IMR-90 (cell line): Measurements from ENCODE around the gene PLA2G3. TPM values are rescaled to one million over a fixed set of nuclear protein-coding genes. Genes with fewer than 3 reads are reported as not detected.

ENCODE experiments used
- ATAC-seq: fragments of 200-7000 bp; cut with Tn5 transposase; 2 replicates; pipeline ENCODE4 v1.9.1; 2020; ENCODE audit warnings: low read depth, mild to moderate bottlenecking, moderate library complexity
- BruUV-seq: library from RNA; stranded (reverse); fragments of 400-500 nt; replicated peaks from 2 replicates; lab custom pipeline; 2021; lab: Mats Ljungman, UMichigan
- CTCF ChIA-PET: fragments of 300-600 bp; formaldehyde crosslinking; extraction: SDS; loops from one replicate; lab custom pipeline; 2021; ENCODE audit warnings: antibody characterized with exemption; lab: Yijun Ruan, JAX
- POLR2A ChIA-PET: fragments of 300-600 bp; sonication (Branson Sonifier 250); formaldehyde crosslinking; loops from one replicate; lab custom pipeline; 2022; ENCODE audit warnings: antibody characterized with exemption; ENCODE audit not compliant: unreplicated experiment; lab: Charles Lee
- DNase-seq: peaks from one replicate; pipeline ENCODE4 v3.0.0; 2013
- H2AFZ ChIP-seq: replicated peaks from 2 replicates; pipeline ENCODE3; 2013; ENCODE audit warnings: low read length, mild to moderate bottlenecking; ENCODE audit not compliant: poor library complexity
- H2AK5ac ChIP-seq: 2 replicates; pipeline ENCODE4 v1.6.1; 2013; ENCODE audit warnings: low read depth, low read length, inconsistent platforms
- H2AK9ac ChIP-seq: replicated peaks from 2 replicates; pipeline ENCODE3; 2013; ENCODE audit warnings: mild to moderate bottlenecking, low read depth, low read length, moderate library complexity; ENCODE audit not compliant: poor library complexity
- H2BK120ac ChIP-seq: 2 replicates; pipeline ENCODE4 v1.6.1; 2013; ENCODE audit warnings: low read depth, low read length, inconsistent platforms
- H2BK15ac ChIP-seq: 3 replicates; pipeline ENCODE4 v1.6.1; 2013; ENCODE audit warnings: low read depth, low read length, inconsistent platforms
- H2BK20ac ChIP-seq: 2 replicates; pipeline ENCODE4 v1.6.1; 2013; ENCODE audit warnings: low read depth, mild to moderate bottlenecking, inconsistent platforms, low read length, moderate library complexity
- H2BK5ac ChIP-seq: 2 replicates; pipeline ENCODE4 v1.6.1; 2013; ENCODE audit warnings: mild to moderate bottlenecking, low read depth, low read length, inconsistent platforms; ENCODE audit not compliant: poor library complexity, severe bottlenecking
- H3K14ac ChIP-seq: replicated peaks from 2 replicates; pipeline ENCODE4 v1.6.1; 2013; ENCODE audit warnings: low read depth, low read length, inconsistent platforms
- H3K18ac ChIP-seq: 2 replicates; pipeline ENCODE4 v1.6.1; 2013; ENCODE audit warnings: low read depth, low read length, control low read depth
- H3K23ac ChIP-seq: 2 replicates; pipeline ENCODE4 v1.6.1; 2013; ENCODE audit warnings: low read depth, low read length, inconsistent platforms
- H3K27ac ChIP-seq: 2 replicates; pipeline ENCODE4 v1.5.1; 2013; ENCODE audit warnings: mild to moderate bottlenecking, control low read depth, low read length; ENCODE audit not compliant: insufficient read depth
- H3K27me3 ChIP-seq: 2 replicates; pipeline ENCODE4 v1.6.1; 2013; ENCODE audit warnings: low read length; ENCODE audit not compliant: control insufficient read depth, insufficient read depth
- H3K36me3 ChIP-seq: 2 replicates; pipeline ENCODE4 v1.6.1; 2013; ENCODE audit warnings: low read length, mixed read lengths; ENCODE audit not compliant: control insufficient read depth, insufficient read depth
- H3K4ac ChIP-seq: 2 replicates; pipeline ENCODE4 v1.6.1; 2013; ENCODE audit warnings: low read depth, low read length, inconsistent platforms
- H3K4me1 ChIP-seq: 2 replicates; pipeline ENCODE4 v1.6.1; 2013; ENCODE audit warnings: low read length, mixed read lengths; ENCODE audit not compliant: control insufficient read depth, insufficient read depth
- H3K4me2 ChIP-seq: 2 replicates; pipeline ENCODE4 v1.6.1; 2013; ENCODE audit warnings: low read depth, mild to moderate bottlenecking, control low read depth, low read length, moderate library complexity
- H3K4me3 ChIP-seq: 2 replicates; pipeline ENCODE4 v1.5.1; 2013; ENCODE audit warnings: low read depth, mild to moderate bottlenecking, control low read depth, low read length, moderate library complexity; ENCODE audit not compliant: insufficient read depth
- H3K56ac ChIP-seq: 2 replicates; pipeline ENCODE4 v1.6.1; 2013; ENCODE audit warnings: low read length, inconsistent platforms; ENCODE audit not compliant: insufficient read depth; ENCODE audit errors: extremely low read depth
- H3K79me1 ChIP-seq, 2 experiments: 2 replicates each; pipeline ENCODE4 v1.6.1; 2013; ENCODE audit warnings: low read length in 2 of 2, inconsistent platforms in 1 of 2, low read depth in 1 of 2
- H3K9ac ChIP-seq: 2 replicates; pipeline ENCODE4 v1.6.1; 2013; ENCODE audit warnings: low read depth, low read length, control low read depth
- H3K9me1 ChIP-seq: 2 replicates; pipeline ENCODE4 v1.6.1; 2013; ENCODE audit warnings: low read length, inconsistent platforms; ENCODE audit not compliant: insufficient read depth
- H3K9me3 ChIP-seq: 2 replicates; pipeline ENCODE4 v1.6.1; 2013; ENCODE audit warnings: low read length; ENCODE audit not compliant: control insufficient read depth, insufficient read depth
- H4K20me1 ChIP-seq: 2 replicates; pipeline ENCODE4 v1.6.1; 2013; ENCODE audit warnings: low read length, inconsistent platforms; ENCODE audit not compliant: insufficient read depth
- H4K5ac ChIP-seq: 2 replicates; pipeline ENCODE4 v1.6.1; 2013; ENCODE audit warnings: mild to moderate bottlenecking, low read depth, low read length, control low read depth
- H4K8ac ChIP-seq, 2 experiments: 2 replicates each; pipeline ENCODE4 v1.6.1; 2013; ENCODE audit warnings: low read depth in 2 of 2, low read length in 2 of 2, control low read depth in 1 of 2, inconsistent platforms in 1 of 2
- H4K91ac ChIP-seq: 2 replicates; pipeline ENCODE4 v1.6.1; 2013; ENCODE audit warnings: low read depth, low read length, inconsistent platforms; ENCODE audit not compliant: insufficient read depth
- CEBPB ChIP-seq: IDR thresholded peaks from 2 replicates; pipeline ENCODE4 v1.6.1; 2012; ENCODE audit warnings: low read depth, low read length, improper control_type of control experiment
- MXI1 ChIP-seq: IDR thresholded peaks from 2 replicates; pipeline ENCODE4 v1.6.1; 2012; ENCODE audit warnings: low read depth, mild to moderate bottlenecking, low read length, moderate library complexity, borderline replicate concordance
- RAD21 ChIP-seq: IDR thresholded peaks from 2 replicates; pipeline ENCODE4 v1.6.1; 2012; ENCODE audit warnings: low read length, improper control_type of control experiment
- RCOR1 ChIP-seq: IDR thresholded peaks from 2 replicates; pipeline ENCODE4 v1.6.1; 2012; ENCODE audit warnings: mild to moderate bottlenecking, low read length, improper control_type of control experiment; ENCODE audit not compliant: insufficient replicate concordance
- RFX5 ChIP-seq: IDR thresholded peaks from 2 replicates; pipeline ENCODE4 v1.8.0; 2012; ENCODE audit warnings: low read depth, mild to moderate bottlenecking, low read length, moderate library complexity
- WGBS, 2 experiments: methylation state at CpG; one replicate each; pipeline versions ENCODE4 v1.1.5 to v1.1.7; 2013; ENCODE audit warnings: missing lambda C conversion rate in 2 of 2; ENCODE audit not compliant: insufficient read length in 1 of 2; ENCODE audit errors: extremely low coverage in 2 of 2; 5-methylcytosine and 5-hydroxymethylcytosine counted together
- dilution Hi-C: fragments of 300-500 bp; cut with HindIII; formaldehyde crosslinking; loops from one replicate; pipeline ENCODE4 v1.14.3; 2018; ENCODE audit warnings: low sequenced_read_pairs; ENCODE audit not compliant: unreplicated experiment
- in situ Hi-C: fragments of 300-500 bp; cut with MboI; formaldehyde crosslinking; loops from 3 replicates; pipeline ENCODE4 v1.14.3; 2019; ENCODE audit warnings: low sequenced_read_pairs, inconsistent platforms, mixed read lengths
- intact Hi-C: fragments of 100-400 bp; cut with micrococcal nuclease; formaldehyde crosslinking; loops from 2 replicates; pipeline ENCODE4 v1.10.0; 2022
- polyA plus RNA-seq, 3 experiments: library from polyadenylated mRNA; depleted of rRNA; stranded (reverse); fragments of >200 nt; gene quantifications; 2 replicates each; pipeline ENCODE4 v1.2.3, GENCODE V29; 2012; ENCODE audit warnings: low replicate concordance in 1 of 3
- total RNA-seq: library from RNA; depleted of rRNA; stranded (reverse); fragments of >200 nt; gene quantifications from 2 replicates; pipeline ENCODE4 v1.2.3, GENCODE V29; 2012
- TF ChIP-seq, protein P1 (sequence below): fragments of 150-350 bp; IDR thresholded peaks from 2 replicates; pipeline ENCODE4 v1.6.1; 2016; ENCODE audit warnings: low read depth, mild to moderate bottlenecking, low read length, moderate library complexity, borderline replicate concordance

The PLA2G3 gene
- total and polyA plus RNA-seq, 2 of the 4 experiments (the other 2 are of a cell fraction), result under 0.01 to 0.12 TPM

DNA sequence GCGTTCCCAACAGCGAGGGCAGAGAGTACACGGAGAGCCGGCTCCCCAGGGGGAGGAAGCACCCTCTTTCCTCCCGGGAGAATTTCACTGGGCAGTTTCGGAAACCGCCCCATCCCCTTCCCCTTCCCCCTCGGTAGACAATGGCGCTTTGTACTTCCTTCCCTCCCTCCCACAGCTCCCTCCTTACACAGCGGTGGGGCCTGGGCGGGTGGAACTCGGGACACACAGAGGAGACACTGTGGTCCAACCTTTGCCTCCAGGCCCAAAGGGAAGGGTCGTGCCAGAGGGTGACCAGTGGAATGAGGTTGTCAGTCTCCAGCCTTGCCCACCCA lies 54.8 kb downstream of the PLA2G3 start:
- Histone ChIP-seq H4K91ac (peak overlapping the region; percentile 98), H3K9ac (peak overlapping the region; percentile 94), H3K27me3 (no peaks in the 10 kb centered on the region), H4K5ac (peak overlapping the region; percentile 80), H3K79me1 (peaks cover 35 to 89% of the 10 kb centered on the region in 2 experiments), H2BK15ac (0 out of 3 replicates have a peak overlapping the region, but pooled peaks have one; percentile 92), H2AFZ (peak overlapping the region; percentile 97), H2BK5ac (peak overlapping the region; percentile 90), H4K8ac (peak overlapping the region; percentile 88 to 98; a peak in 3 of 4 replicates), H3K18ac (peak overlapping the region; percentile 32; the same call in 1 of the 2 replicates), H3K9me3 (no peaks in the 10 kb centered on the region), H2AK9ac (peak overlapping the region; percentile 100), H3K56ac (0 out of 2 replicates have a peak overlapping the region, but pooled peaks have one; percentile 38), H3K14ac (peak overlapping the region; percentile 99), H3K27ac (peak overlapping the region; percentile 98), H4K20me1 (peaks cover 15% of the 10 kb centered on the region), H3K4me2 (peak overlapping the region; percentile 96), H2BK20ac (peak overlapping the region; percentile 24; the same call in 1 of the 2 replicates), H3K4ac (peak overlapping the region; percentile 100), H3K23ac (peak overlapping the region; percentile 84), H3K36me3 (peaks cover 42% of the 10 kb centered on the region), H2AK5ac (peak overlapping the region; percentile 99), H3K9me1 (peaks cover 16% of the 10 kb centered on the region), H3K4me3 (peak overlapping the region; percentile 80), H2BK120ac (peak overlapping the region; percentile 93), H3K4me1 (peaks cover 26% of the 10 kb centered on the region)
- ChIA-PET CTCF (interaction anchor here (4.0 kb wide), 1 partner anchor 49 kb away, joined by 10 read pairs; no protein-coding TSS in a partner anchor), POLR2A (interaction anchor here (0.5 to 0.7 kb wide), 3 partner anchors 9 to 145 kb away, joined by 3 to 8 read pairs (median 4); no protein-coding TSS in a partner anchor)
- BruUV-seq, result no TSS peak
- no peak for DNase-seq
- dilution Hi-C loops, result no loop called here
- no peak for ATAC-seq
- intact Hi-C loops, result no loop called here
- in situ Hi-C loops, result loop anchor here (5.0 kb wide), 1 partner anchor 138 kb away; no protein-coding TSS in a partner anchor
- 44% methylated on average over 5 of the region's 13 CpGs; no CpG with 5 or more reads in 1 of the 2 experiments for WGBS, 2 experiments
- TF ChIP-seq CEBPB (no peak), MXI1 (no peak), RCOR1 (no peak), RFX5 (no peak), RAD21 (no peak)
- TF ChIP-seq, protein P1, sequence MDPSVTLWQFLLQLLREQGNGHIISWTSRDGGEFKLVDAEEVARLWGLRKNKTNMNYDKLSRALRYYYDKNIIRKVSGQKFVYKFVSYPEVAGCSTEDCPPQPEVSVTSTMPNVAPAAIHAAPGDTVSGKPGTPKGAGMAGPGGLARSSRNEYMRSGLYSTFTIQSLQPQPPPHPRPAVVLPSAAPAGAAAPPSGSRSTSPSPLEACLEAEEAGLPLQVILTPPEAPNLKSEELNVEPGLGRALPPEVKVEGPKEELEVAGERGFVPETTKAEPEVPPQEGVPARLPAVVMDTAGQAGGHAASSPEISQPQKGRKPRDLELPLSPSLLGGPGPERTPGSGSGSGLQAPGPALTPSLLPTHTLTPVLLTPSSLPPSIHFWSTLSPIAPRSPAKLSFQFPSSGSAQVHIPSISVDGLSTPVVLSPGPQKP, result no peak
